MM.1S (cell line): Measurements from ENCODE around the gene HIP1.

Experiments
- DNase-seq: peaks from one replicate; pipeline ENCODE4 v3.0.0-alpha.2; 2015
- H2AFZ ChIP-seq: fragments of 300-600 bp; sonication (generic); 2 replicates; pipeline ENCODE4 v1.6.0; 2016; ENCODE audit warnings: antibody characterized with exemption, low read length
- H3F3A ChIP-seq: fragments of 300-600 bp; sonication (generic); 2 replicates; pipeline ENCODE4 v1.6.1; 2016; ENCODE audit warnings: mild to moderate bottlenecking, antibody characterized with exemption, low read length, moderate library complexity, mixed read lengths; ENCODE audit not compliant: insufficient read depth
- H3K27ac ChIP-seq: fragments of 300-600 bp; sonication (generic); 2 replicates; pipeline ENCODE4 v1.5.1; 2016; ENCODE audit warnings: mild to moderate bottlenecking, low read length
- H3K27me3 ChIP-seq: fragments of 300-600 bp; sonication (generic); replicated peaks from 2 replicates; pipeline ENCODE4 v1.6.0; 2016; ENCODE audit warnings: low read length; ENCODE audit not compliant: insufficient read depth
- H3K36me3 ChIP-seq: fragments of 300-600 bp; sonication (generic); replicated peaks from 2 replicates; pipeline ENCODE4 v1.6.1; 2016; ENCODE audit warnings: mild to moderate bottlenecking, low read length, mixed read lengths; ENCODE audit not compliant: insufficient read depth
- H3K4me1 ChIP-seq: fragments of 300-600 bp; sonication (generic); 2 replicates; pipeline ENCODE4 v1.6.1; 2016; ENCODE audit warnings: low read length, mixed read lengths
- H3K4me2 ChIP-seq: fragments of 300-600 bp; sonication (generic); 2 replicates; pipeline ENCODE4 v1.6.0; 2016; ENCODE audit warnings: low read depth, low read length
- H3K4me3 ChIP-seq: fragments of 300-600 bp; sonication (generic); 2 replicates; pipeline ENCODE4 v1.5.1; 2016; ENCODE audit warnings: low read length, mixed read lengths
- H3K79me2 ChIP-seq: fragments of 300-600 bp; sonication (generic); 2 replicates; pipeline ENCODE4 v1.6.1; 2016; ENCODE audit warnings: mixed run types, low read length, mixed read lengths
- H3K9ac ChIP-seq: fragments of 300-600 bp; sonication (generic); 2 replicates; pipeline ENCODE4 v1.6.1; 2016; ENCODE audit warnings: low read length, mixed read lengths
- H3K9me2 ChIP-seq: fragments of 300-600 bp; sonication (generic); replicated peaks from 2 replicates; pipeline ENCODE4 v1.6.1; 2016; ENCODE audit warnings: mild to moderate bottlenecking, low read length, mixed read lengths; ENCODE audit not compliant: insufficient read depth
- H3K9me3 ChIP-seq: fragments of 300-600 bp; sonication (generic); replicated peaks from 2 replicates; pipeline ENCODE4 v1.6.1; 2016; ENCODE audit warnings: mild to moderate bottlenecking, low read length, mixed read lengths; ENCODE audit not compliant: insufficient read depth
- H4K20me1 ChIP-seq: fragments of 300-600 bp; sonication (generic); 2 replicates; pipeline ENCODE4 v1.6.1; 2016; ENCODE audit warnings: mild to moderate bottlenecking, low read length, moderate library complexity, mixed read lengths; ENCODE audit not compliant: insufficient read depth
- CTCF ChIP-seq: fragments of 300-600 bp; sonication (generic); IDR thresholded peaks from 2 replicates; pipeline ENCODE4 v1.5.1; 2016; ENCODE audit warnings: antibody characterized with exemption, low read length, mixed read lengths
- EZH2 ChIP-seq: fragments of 300-600 bp; sonication (generic); optimal IDR thresholded peaks from 2 replicates; pipeline ENCODE3; 2017; ENCODE audit warnings: low read depth, mild to moderate bottlenecking, antibody characterized with exemption, low read length, mixed read lengths
- EZH2phosphoT487 ChIP-seq: fragments of 300-600 bp; sonication (generic); IDR thresholded peaks from 2 replicates; pipeline ENCODE4 v1.6.1; 2018; ENCODE audit warnings: antibody characterized with exemption, low read length

The HIP1 gene

GRCh38 chr7:75623390-75624133 is 115.2 kb downstream of the HIP1 start:
- no peak for TF ChIP-seq CTCF
- TF ChIP-seq EZH2 = no peak
- TF ChIP-seq EZH2phosphoT487 = no peak
- no peak overlapping the region for H3K4me2 ChIP-seq
- no peaks in the 10 kb centered on the region for H4K20me1 ChIP-seq
- H3F3A ChIP-seq = no peaks in the 10 kb centered on the region
- no peaks in the 10 kb centered on the region for H3K27me3 ChIP-seq
- H3K9ac ChIP-seq = no peak overlapping the region
- no peak overlapping the region for H2AFZ ChIP-seq
- H3K9me3 ChIP-seq = no peaks in the 10 kb centered on the region
- H3K36me3 ChIP-seq = no peaks in the 10 kb centered on the region
- no peak overlapping the region for H3K27ac ChIP-seq
- H3K4me3 ChIP-seq = no peak overlapping the region
- H3K79me2 ChIP-seq = no peaks in the 10 kb centered on the region
- H3K4me1 ChIP-seq = no peaks in the 10 kb centered on the region
- H3K9me2 ChIP-seq = no peaks in the 10 kb centered on the region
- no peak for DNase-seq

- Histone ChIP-seq H4K20me1 (no peaks in the 10 kb centered on the region), H3K9me2 (no peaks in the 10 kb centered on the region), H3F3A (peaks cover 5% of the 10 kb centered on the region; the same call in 1 of the 2 replicates), H3K27ac (no peak overlapping the region), H3K9ac (no peak overlapping the region), H3K4me3 (no peak overlapping the region), H3K4me2 (no peak overlapping the region), H3K36me3 (no peaks in the 10 kb centered on the region), H3K27me3 (no peaks in the 10 kb centered on the region), H3K9me3 (no peaks in the 10 kb centered on the region), H3K4me1 (peaks cover 8% of the 10 kb centered on the region), H2AFZ (no peak overlapping the region), H3K79me2 (no peaks in the 10 kb centered on the region)
- no peak for DNase-seq
- TF ChIP-seq EZH2phosphoT487 = no peak
- TF ChIP-seq CTCF = no peak
- no peak for TF ChIP-seq EZH2
Measured at GRCh38 chr7:75621124-75621523, 117.6 kb downstream of the HIP1 start.

GRCh38 chr7:75619636-75620035 is 119.1 kb downstream of the HIP1 start:
- no peaks in the 10 kb centered on the region for H4K20me1 ChIP-seq
- peaks cover 5% of the 10 kb centered on the region; the same call in 1 of the 2 replicates for H3F3A ChIP-seq
- peaks cover 8% of the 10 kb centered on the region for H3K4me1 ChIP-seq
- TF ChIP-seq EZH2phosphoT487 (no peak), CTCF (no peak), EZH2 (no peak)
- H2AFZ ChIP-seq = no peak overlapping the region
- no peaks in the 10 kb centered on the region for H3K9me2 ChIP-seq
- no peak overlapping the region for H3K27ac ChIP-seq
- H3K27me3 ChIP-seq = no peaks in the 10 kb centered on the region
- H3K4me3 ChIP-seq = no peak overlapping the region
- DNase-seq = no peak
- H3K36me3 ChIP-seq = no peaks in the 10 kb centered on the region
- no peaks in the 10 kb centered on the region for H3K9me3 ChIP-seq
- H3K79me2 ChIP-seq = no peaks in the 10 kb centered on the region
- no peak overlapping the region for H3K4me2 ChIP-seq
- H3K9ac ChIP-seq = no peak overlapping the region
